NCI-H2196 (cell line): ENCODE measurements around the gene SART3.
"Not testable (repeated sequence)": the region's sequence is repeated elsewhere in the genome, so short reads cannot be mapped to it uniquely, and the experiment has no call there.

Source experiments
- DNase-seq: peaks from one replicate; lab custom pipeline; 2025; ENCODE audit not compliant: unreplicated experiment; lab: John Stamatoyannopoulos, UW

The SART3 gene

DNA sequence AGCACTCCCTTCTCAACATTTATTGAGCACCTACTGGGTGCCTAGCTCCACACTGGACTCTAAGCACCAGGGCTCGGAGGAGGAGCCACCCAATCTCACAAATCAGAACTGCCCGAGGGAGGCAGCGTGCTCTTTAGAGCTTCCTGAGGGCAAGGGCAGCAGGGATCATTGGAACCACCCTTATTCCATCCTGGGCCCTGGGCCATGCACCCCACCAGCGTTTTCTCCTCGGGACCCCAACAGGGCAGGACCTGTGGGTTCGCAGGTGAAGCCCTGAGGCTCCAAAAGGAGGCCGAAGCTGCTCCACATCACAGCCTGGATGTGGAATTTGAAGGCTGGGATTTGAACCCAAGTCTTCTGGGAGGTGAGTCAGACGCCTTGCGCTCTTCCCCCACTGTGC is 21.5 kb upstream of the SART3 start:
- DNase-seq = no peak

DNA sequence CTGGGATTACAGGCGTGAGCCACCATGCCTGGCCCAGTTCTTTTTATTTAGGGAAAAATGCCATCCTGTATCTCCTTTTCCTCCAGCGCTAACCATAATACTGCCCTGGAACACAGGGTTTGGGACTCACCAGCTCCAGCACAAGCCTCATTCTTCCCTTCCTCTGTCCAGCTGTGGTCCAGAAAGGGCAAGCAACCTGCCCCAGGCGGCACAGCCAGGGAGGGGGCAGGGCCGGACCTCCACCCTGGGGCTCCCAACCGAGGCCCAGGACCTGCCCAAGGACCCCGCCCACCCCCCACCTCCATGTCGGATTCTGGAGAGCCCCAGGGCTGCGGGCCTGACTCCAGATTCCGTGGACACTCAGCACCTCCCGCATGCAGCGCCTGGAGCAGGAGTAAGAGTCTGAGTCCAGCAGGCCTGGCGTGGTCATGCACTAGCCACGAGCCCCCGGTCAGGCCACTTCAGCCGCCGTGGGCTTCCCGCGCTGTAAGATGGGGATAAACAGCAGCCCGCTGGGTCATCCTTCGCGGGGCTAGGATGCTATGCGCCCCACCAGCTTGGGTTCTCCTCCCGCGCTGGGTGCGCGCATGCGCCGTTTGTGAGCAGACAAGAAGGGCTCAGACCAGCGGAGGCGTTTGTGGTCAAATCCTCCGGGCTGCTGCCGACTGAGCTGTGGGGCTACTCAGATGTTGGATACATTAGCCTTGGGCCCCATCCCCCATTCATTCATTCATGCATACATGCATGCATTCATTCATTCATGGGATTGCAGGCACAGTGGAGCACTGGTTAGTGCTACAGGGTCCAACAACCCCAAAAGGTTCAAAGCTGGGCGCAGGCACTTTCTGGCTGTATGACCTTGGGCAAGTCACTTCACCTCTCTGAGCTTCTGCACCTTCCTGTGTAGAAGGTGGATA is 20.6 kb upstream of the SART3 start:
- DNase-seq = no peak

DNA sequence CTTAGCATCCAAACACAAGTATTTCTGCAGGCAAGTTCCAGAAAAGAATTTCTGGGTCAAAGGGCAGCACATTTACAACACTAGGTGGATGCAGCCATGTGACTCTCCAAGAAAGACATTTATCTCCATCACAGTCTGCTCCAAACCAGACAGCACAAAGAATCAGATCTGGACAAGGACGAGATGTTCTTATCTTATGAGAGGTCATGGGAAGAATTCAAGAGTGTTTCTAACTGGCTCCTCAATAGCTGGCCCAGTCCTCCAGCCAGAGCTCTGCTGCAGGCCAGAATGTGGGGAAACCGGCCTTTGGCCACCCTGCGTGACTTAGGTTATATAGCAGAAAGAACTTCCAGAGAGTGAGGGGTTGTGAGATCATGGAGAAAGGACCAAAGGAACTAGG is 19.6 kb upstream of the SART3 start:
- DNase-seq = no peak

DNA sequence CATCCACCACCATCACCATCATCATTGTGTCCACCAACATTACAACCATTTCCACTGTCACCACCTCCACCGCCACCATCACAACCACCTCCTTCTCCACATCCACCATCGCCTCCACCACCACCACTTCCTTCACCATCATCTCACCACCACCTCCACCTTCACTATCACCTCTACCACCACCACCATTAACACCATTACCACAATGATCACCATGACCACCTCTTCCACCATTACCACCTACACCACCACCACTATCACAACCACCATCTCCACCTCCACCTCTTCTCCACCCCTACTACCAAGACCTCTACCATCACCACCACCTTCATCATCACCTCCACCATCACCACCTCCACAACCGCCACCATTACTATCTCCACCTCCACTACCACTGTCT is 17.8 kb upstream of the SART3 start:
- DNase-seq = no peak

DNA sequence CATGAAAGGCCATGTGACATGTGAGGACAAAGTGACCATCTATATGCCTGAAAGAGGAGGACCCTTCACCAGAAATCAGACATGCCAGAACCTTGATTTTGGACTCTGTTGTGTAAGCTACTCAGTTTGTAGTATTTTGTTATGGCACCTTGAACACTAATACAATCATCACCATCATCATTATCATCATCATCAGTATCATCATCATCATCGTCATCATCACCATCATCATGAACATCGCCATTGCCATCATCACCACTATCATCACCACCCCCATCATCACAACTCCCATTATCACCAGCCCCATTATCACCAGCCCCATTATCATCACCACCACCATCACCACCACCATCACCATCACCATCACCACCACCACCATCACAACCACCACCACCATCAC is 17.3 kb upstream of the SART3 start:
- no peak for DNase-seq

DNA sequence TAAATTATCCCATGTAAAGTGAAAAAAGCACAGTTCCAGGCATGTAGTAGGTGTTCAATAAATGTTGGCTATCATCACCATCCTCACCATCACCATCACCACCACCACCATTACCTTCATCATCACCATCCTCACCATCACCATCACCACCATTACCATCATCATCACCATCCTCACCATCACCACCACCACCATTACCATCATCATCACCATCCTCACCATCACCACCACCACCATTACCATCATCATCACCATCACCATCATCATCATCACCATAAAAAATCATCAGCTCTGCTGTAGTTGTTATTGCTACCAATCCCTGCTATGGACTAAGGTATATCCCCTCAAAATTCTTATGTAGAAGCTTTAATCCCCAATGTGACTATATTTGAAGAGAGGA is 16.5 kb upstream of the SART3 start:
- DNase-seq = no peak

DNA sequence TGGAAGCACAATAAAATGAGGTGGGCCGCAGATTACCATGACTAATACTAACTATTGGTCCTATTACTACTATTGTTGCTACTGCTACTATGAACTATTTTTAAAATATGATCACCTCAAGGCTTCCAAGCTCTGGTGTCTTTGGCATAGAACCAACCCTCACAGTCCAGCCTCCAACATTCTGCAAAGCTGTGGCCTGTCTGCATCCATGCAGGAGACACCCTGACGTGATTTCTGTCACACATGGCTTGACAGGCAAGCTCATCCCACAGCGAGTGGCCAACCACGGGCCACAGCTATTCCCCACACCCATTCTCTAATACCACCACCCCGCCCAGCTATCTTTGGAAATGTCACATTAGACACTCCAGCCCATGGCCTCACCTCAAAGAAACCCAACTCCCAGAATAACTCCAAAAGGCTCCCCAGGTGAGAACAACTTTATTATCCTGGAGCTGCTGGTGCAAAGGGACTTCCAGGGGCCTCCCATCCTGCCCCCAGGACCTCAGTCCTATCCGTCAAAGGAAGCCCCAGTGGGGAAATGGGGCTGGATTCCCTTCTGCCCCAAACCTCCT is 15.8 kb upstream of the SART3 start:
- DNase-seq = no peak

DNA sequence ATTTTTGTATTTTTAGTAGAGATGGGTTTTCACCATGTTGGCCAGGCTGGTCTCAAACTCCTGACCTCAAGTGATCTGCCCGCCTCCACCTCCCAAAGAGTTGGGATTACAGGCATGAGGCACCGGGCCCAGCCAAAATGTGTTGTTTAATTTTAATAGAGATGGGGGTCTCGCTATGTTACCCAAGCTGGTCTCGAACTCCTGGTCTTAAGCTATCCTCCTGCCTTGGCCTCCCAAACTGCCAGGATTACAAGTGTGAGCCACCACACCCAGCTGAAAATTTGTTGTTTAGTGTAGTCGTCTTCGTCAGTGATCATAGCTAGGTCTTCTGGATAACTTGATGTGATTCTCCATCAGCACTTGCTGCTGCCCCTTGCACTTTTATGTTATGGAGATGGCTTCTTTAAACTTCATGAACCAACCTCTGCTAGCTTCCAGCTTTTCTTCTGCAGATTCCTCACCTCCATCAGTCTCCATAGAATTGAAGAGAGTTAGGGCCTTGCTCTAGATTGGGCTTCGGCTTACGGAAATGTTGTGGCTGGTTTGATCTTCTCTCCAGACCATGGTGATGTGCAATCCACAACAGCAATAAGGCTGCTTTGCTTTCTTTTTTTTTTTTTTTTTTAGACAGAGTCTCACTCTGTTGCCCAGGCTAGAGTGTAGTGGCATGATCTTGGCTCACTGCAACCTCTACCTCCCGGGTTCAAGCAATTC is 14.4 kb upstream of the SART3 start:
- no peak for DNase-seq

DNA sequence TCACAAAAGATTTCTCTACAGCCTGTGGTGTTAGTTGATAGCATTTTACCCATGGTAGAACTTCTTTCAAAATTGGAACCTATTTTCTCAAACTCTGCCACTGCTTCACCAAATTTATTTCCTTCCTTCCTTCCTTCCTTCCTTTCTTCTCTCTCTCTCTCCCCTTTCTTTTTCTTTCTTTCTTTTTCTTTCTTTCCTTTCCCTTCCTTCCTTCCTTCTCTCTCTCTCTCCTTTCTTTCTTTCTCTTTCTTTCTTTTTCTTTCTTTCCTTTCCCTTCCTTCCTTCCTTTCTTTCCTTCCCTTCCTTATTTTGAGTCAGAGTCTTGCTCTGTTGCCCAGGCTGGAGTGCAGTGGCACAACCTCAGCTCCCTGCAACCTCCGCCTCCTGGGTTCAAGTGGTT is 13.3 kb upstream of the SART3 start:
- DNase-seq = not testable (repeated sequence)

DNA sequence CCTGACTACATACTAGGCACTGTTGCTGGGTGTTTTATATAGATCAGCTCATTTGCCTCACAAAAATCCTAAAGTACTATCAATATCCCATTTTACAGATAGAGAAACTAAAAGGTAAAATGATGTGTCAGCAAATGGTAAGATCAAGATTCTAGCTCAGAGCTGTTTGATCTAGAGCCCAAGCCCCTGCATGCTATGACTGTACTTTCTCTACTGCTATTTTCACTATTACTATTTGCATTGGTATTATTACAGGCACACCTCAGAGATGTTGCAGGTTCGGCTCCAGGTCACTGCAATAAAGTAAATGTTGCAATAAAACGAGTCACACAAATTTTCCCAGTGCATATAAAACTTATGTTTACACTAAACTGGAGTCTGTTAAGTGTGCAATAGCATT is 12.3 kb upstream of the SART3 start:
- DNase-seq = no peak

DNA sequence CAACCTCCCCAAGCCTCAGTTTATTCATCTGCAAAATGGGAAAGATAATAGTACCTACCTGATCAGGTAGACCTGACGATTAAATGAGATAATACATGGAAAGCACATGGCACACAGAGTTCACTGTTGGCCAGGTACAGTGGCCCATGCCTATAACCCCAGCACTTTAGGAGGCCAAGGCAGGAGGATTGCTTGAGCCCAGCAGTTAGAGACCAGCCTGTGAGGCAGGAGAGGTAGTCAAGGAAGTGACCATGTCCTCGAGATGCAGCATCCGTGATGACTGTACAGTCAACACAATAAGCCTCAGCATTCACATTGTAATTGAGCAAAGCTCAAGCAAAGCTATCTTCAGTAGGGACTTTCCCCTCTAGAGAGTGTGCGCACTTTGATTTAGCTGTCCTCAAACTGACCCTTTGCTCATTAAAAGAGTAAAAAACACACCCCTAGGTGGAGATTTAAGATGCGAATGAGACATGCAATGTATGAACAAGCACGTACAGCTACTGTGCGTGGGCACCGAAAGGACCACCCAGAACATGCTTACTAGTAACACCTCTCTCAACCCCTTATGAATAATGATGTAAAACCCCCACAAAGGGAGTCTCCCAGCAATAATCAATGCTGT is 11.3 kb upstream of the SART3 start:
- no peak for DNase-seq

DNA sequence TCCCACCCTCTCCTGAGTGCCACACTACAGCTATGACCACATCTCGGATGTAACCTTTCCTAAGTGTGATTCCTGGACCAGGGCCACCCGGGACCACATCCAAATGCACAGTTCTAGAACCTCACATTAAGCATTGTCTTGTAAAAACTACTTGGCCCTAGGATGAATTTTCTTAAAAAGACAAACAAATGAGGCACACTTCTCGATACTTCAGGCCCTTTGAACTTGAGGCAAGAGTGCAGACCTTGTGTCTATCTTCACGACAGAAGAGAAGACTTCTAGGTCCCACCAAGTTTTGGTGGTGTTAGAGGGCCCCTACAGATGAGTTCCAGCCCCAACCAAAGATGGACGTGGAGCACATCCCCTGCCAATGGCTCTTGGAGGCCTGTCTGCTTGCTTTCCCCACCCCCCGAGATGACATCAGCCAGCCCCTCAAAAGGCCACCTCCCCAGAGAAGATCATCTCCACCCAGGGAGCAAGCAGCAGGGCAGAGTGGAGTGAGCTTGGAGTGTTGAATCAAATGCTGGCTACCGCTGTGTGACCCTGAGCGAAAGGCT is 10.7 kb upstream of the SART3 start:
- DNase-seq = no peak

DNA sequence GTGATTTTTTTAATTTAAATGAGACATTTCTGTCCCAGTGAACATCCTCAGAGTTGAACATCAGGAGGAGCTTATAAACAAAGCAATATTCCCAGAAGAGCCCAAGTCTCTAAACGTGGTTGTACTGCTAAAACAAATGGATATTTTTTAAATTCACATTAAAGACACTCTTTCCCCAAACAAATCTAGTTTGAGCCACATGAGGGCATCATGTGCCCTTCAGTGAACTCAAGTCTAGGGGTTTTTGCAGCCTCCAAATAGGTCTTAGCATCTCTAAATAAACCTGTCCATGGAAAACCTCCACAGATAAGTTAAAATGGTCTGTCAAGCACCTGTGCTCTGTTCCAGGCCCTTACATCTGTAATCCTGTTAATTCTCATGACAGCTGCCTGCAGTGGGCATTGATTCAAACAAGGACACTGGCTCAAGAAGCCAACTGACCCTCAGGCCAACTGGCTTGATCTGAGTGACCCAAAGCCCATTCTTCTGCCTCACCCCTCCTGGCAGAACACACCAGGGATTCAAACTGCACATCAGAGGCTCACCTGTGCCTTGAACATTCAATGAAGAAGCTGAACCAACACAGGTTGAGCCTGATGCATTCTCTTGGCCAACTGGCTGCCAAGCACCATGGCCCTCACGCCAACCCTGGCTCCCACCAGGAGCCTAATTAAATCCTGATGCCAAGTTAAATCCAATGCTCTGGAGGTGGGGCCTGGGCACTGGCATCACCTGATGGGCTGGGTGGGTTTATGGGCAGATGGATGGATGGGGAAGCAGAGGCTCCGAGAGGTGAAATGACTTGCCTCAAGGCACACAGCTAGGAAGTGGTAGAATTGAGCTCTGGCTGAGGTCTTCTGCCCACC is 10.0 kb upstream of the SART3 start:
- peak; percentile 20 for DNase-seq

DNA sequence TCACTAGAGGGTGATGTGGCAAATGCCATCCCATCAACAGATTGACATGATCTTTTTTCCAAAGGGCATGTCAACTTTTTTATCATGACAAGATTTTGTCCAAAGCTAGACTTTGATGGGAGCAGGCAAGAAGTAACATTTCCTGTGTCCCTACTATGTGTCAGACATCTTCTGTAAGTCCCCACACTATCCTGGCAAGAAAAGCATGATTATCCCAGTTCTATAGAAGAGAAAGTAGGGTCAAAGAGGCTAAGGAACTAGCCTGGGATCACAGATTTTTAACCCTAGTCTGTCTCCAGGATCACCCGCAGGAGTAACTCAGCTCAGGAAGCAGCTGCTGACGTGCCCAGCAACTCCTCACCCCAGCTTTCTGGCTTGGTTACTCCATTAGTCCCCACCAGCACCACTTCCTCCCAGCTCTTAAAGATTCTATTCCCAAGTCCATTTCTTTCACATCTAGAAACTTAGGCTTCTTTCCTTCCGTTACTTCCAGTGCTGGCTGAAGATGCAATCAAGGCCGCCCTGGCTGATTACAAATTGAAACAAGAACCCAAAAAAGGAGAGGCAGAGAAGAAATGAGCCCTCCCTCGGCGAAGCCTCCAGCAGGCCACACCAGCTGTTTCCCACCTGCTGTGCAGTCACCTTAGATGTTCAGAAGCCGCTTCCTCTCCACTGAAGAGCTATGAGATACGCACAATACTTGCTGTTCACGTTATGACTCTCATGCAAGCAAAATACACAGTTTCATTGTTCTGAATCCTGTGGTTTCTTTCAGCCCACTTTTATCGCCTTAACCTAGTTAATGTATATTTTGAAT is 7.6 kb upstream of the SART3 start:
- peak; percentile 61 for DNase-seq

DNA sequence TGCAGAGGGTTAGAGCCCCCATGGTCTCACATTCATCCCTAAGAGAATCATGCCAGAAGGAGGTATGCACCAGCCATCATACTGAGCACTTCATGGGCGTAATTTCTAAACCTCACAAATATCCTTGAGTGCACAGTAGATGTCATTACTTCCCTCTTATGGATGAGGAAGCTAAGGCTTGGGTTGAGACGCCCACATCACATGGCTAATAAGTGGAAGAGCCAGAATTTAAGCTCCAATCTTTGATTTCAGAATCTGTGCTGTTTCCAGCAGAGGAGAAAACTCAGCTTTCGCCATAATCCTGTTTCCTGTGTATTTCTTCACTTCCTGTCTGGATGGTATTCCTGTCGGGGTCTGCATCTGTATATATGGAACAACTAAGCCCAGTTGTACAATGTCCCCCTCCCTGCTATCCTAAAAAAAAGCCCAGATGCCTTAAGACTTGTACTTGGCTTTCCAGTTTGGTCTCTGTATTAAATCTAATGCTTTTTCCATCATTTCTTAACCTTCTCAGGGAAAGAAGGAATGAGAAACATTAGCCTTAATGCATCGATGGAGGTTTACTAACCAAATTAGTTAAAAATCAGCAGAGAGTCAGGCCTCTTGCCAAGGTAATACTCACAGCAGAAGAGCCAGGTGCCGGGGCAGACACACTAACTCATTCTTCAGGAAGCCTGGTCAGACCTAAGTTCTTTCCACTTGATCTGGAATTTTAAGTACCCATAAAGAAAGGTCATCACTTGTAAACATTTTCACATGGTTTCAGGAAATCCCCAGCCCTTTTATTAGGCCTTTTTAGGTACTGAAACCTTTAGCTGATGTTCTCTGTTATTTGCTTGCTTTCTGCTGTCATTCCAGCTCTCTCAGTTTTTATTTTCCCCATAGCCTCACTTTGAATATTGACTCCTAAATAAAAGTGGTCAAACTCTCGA is 6.7 kb upstream of the SART3 start:
- peak; percentile 27 for DNase-seq

DNA sequence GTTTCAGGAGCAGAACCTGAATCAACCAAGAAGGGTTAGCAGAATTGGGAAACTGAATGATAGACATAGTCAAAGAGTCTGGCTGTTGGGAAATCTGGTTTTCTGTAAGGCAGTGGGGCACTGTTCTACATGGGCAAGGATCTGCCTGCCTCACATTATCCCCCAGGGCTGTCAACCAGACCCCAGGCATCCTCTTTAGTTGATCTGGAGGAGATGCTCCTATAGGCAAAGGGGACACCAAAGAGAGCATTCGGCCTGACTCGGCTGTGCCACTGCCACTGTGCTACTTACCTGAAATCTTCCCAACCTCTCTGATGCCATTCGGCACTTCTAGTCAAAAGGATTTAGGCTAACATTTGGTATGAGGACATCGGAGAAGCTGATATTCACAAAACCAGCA is 5.5 kb upstream of the SART3 start:
- DNase-seq = no peak

DNA sequence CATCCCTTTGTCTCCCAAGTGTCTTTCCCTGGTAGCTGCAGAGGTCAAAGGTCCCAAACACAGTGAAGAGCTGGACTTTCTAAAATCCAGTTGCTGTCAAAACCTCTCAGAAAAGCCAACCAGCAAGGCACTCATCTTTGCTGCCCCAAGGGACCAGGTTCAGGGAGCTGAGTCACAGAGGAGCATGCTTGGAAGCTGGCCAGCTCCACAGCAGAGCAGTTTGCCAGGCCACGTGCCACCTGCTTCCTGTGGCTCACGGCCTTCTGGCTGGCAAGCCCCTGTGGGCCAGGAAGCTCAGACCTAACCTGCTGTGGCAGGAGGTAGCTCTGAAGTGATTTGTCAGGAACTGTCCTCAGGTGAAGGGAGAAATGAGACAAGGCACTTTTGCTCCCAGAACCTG is 5.0 kb upstream of the SART3 start:
- peak; percentile 91 for DNase-seq

DNA sequence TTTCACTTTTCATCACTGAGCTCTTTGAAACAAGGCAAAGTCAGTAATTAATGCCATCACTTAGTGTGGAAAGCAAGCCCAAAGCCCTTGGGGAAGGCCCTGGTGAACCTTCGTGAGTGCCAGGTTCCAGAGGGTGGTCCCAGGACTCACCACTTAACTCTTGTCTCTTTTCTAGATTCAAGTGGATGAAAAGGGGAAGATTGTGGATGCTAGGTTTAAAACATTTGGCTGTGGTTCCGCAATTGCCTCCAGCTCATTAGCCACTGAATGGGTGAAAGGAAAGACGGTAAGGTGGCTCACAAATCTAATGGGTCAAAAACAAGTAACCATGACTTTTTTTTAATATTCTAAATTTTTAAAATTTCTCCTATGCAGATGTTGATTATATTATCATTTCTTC is 4.2 kb upstream of the SART3 start:
- no peak for DNase-seq
